ENCODE results near the gene PRSS38. TPM values are rescaled to one million over a fixed set of nuclear protein-coding genes. Genes with fewer than 3 reads are reported as not detected.

The PRSS38 gene
- total RNA-seq, 1 donor from 2014 or later = not detected

DNA sequence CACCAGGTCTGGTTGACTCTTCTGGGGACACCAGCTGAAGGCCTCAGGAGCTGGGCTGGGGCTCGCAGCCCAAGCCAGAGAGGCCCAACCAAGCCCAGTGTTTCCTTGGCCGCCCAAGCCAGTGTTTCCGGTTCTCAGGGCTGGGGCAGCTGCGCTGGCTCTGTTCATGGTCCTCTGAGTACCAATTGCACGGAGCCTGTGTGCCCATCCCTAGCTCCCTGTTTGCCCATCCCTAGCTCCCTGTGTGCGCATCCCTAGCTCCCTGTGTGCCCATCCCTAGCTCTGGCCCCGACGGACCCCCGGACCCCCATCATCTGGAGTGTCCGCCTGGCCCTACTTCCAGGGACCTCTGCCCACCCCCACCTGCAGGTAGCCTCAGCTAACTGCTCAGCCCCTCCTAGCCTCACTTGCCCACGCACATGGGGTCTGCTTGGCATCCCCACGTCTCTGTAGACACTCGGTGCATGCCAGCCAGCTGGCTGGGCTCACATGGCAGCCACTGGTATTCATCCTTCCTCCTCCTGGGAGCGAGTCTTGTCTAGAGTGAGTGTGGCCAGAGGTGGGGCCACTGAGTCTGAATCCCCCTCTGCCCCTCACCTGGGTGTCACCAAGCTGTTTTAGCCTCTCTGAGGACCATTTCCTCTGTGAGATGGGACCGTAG lies 68.3 kb downstream of the PRSS38 start:
- FAIRE-seq = no peak
- no peak for DNase-seq (ENCODE audit: low spot score in 2 of 2)

- no peak for FAIRE-seq
- DNase-seq (ENCODE audit: low spot score in 2 of 2) = peak in 1 of 2 donors; percentile 10
Observed at GRCh38 chr1:227884370-227885134, 69.1 kb downstream of the PRSS38 start.

- no peak for FAIRE-seq
- peak in 1 of 2 donors; percentile 10 for DNase-seq (ENCODE audit: low spot score in 2 of 2)
Observed at GRCh38 chr1:227885135-227885647, 69.7 kb downstream of the PRSS38 start.

DNA sequence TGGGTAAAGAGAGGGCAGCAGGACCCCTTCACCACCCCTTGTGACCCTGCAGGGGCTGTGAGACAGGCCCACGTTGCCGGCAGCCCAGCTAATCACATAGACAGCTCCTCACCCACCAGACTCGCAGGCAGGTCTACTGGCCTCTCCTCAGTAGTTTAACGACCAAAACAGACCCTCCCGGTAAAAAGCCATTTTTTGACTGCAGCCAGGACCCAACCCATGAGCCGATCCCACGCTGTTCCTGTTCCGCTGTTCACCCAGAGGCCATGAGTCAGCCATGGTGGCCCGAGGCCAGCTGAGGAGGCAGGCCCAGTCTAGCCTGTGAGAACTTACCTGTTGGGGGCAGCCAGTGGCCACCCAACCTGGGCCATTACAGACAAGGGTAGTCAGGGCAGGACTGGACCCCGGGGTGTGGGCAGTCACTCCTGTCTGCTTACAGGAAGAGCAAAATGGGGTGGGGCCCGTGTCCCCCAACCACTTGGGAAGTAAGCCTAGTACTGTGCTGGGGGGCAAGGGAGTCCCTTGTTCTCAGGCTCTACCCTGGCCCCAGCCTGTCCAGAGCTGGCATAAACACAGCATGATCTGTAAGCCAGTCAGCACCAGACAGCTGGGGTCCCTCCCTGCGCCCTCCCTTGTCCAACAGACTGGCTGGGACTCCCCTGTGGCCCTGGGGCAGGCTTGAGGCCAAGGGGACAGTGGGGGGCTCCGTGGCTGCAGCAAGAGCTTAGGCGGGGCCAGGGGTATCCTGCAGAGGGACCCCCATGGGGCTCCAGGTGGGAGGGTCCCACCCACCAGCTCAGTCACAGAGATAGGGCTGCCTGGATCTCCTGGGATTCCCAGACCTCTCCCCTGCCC lies 70.4 kb downstream of the PRSS38 start:
- FAIRE-seq = no peak
- peak in 1 of 2 donors; percentile 48 for DNase-seq (ENCODE audit: low spot score in 2 of 2)

GRCh38 chr1:227886503-227886961 lies 71.1 kb downstream of the PRSS38 start:
- FAIRE-seq (no peak), DNase-seq (ENCODE audit: low spot score in 2 of 2) (no peak)

GRCh38 chr1:227886993-227887696 lies 71.7 kb downstream of the PRSS38 start:
- FAIRE-seq = no peak
- no peak for DNase-seq (ENCODE audit: low spot score in 2 of 2)

DNA sequence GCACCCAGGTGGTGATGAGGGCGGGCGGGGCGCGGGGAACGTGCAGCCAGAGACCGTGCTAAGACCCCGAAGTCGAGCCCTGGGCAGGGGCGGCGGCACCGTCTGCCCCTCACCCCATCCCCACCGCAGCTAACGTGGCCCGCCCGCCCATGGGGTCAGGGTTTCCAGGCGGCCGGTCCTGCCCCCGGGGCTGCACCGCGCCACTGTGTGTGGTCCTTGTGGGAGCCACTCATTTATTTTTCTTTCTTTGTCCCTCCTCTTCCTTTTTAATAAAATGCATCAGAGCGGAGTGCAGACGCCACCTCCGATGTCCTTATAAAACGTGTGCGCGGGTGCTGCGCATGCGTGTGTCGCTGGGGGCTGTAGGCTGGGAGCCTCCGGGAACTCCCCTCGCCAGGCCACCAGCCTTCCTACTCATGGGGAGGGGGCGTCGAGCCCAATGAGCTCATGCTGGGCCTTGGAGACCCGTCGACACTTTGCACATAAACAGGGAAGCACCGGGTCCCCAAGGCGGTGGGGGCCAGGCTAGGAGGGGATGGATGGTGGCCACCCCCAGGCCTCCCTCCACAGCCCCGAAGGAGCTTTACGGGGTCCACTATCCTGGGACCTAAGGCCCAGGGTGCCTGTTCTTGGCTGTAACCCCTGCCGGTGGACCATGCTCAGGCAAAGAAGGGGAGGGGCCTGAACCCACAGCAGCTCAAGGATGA lies 72.4 kb downstream of the PRSS38 start:
- FAIRE-seq = no peak
- no peak for DNase-seq (ENCODE audit: low spot score in 2 of 2)

GRCh38 chr1:227888404-227889046 lies 73.0 kb downstream of the PRSS38 start:
- DNase-seq (ENCODE audit: low spot score in 2 of 2) (no peak), FAIRE-seq (no peak)

DNA sequence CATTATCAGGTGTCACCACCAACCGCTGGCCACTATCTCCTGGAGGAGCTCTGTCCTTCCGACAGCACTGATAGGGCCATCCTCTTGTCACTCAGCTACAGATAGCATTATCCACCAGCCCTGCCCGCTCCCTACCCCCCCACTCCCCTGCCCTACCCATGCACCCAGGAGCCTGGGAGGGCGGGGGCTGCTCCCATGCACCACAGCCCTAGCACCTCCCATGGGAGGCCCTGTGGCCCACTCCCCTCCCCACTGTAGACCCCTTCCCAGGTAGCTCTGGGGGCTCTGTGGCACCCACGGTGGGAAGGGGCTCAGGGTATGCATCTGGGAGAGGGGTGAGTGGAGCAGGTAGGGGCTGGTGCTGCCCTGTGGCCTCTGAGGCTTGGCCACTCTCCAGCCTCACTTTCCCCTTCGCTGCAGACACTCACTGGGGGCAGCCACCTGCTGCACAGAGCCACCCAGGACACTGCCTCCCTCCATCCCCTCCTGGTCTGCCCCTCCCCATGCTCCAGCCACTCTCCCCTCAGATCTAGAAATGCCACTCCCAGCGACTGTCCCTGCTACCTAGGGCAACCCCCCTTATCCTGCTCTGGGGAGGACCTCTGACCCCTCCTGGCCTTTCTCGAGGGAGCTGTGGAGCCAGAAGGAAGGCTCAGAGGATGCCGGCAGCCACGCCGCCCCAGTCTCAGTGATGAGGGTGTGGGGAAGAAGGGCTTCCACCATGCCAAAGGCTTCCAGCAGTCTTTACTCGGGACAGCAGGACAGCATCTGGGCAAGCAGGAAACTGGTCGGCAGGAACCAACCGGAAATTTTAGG lies 73.8 kb downstream of the PRSS38 start:
- FAIRE-seq (no peak), DNase-seq (ENCODE audit: low spot score in 2 of 2) (no peak)

DNA sequence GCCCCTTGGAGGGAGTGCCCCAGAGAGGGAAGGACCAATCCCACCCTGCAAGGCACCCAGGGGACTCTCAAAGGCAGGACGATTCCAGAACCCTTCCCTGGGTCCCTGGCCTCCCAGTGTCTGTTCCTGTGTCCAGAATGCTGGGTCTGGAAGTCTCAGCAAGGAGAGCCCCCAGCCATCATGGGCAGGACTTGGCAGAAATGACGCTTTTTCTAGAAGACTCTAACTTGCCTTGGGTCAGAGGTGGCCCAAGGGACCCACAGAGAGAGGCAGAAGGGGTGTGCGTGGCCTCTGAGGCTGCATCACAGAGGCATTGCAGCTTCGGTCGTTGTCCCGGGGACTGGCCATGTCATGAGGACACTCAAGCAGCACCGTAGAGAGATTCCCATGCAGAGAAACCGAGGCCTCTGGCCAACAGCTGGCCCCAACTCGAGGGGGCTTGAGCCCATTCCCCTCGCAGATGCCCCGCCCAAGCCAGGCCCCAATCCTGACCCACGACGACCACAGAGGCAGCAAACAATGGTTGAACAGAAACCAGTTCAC lies 74.5 kb downstream of the PRSS38 start:
- no peak for DNase-seq (ENCODE audit: low spot score in 2 of 2)
- FAIRE-seq = no peak

- no peak for DNase-seq (ENCODE audit: low spot score in 2 of 2)
- FAIRE-seq = no peak
Observed at GRCh38 chr1:227890451-227891222, 75.2 kb downstream of the PRSS38 start.

- FAIRE-seq (no peak), DNase-seq (ENCODE audit: low spot score in 2 of 2) (no peak)
Observed at GRCh38 chr1:227891223-227891954, 75.9 kb downstream of the PRSS38 start.

DNA sequence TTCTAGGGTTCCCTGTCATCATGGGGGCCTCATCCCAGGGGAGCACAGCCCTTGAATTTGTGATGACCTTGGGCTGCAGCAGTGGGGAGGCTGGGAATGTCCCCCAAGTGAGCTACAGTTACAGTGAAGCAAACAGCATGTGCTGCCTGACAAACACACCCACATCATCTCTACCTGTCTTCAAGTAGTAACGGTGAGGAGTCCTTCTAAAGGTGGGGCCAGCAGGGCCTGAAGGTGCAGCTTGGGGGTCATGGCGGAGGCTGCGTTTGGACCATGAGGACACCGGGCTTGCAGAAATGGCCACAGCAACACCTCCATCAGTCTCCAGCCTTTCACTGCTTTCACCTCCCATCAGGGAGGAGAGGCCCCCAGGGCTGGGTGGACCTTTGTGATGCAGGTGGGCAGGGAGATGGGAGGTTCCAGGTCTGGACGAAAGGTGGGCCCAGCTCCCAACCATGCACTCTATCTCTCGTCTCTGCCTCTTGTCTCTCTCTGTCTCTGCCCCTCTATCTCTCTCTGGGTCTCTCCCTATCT lies 76.5 kb downstream of the PRSS38 start:
- FAIRE-seq (no peak), DNase-seq (ENCODE audit: low spot score in 2 of 2) (no peak)

DNA sequence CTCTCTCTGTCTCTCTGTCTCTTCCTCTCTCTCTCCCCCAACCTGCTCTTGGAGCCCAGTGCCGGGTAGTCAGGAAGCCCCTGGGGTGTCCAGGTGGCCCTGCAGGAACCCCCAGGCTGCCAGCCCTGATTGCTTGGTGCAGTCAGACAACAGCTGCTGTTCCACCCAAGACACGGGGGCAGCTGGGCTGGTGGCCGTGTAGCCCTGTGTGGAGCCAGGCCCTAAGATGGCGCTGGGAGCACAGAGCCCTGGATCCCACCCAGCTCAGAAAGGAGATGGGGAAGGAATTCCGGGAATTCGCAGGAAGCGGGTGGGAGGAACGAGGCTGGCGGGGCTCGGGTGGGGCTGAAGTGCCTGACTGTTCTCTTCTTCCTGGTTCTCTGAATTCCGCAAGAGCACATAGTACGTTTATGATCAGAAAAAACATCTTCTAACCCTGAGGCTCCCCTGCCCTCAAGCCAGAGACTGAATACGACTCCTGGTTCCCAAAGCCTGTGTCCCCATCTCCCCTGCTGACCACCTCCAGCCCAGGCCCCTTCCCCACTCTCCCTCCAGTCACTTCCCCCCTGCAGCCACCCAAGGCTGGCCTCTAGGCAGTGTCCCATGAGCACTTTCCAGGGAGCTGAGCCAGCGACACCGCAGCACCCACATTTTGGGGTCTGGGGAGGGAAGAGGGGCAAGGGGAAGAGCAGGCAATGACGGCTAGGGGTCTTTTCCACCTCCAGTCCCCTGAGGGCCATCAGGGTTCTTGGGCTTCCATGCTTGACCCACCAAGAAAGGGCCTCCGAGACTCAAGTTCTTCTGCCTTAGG lies 77.2 kb downstream of the PRSS38 start:
- FAIRE-seq = no peak
- no peak for DNase-seq (ENCODE audit: low spot score in 2 of 2)

DNA sequence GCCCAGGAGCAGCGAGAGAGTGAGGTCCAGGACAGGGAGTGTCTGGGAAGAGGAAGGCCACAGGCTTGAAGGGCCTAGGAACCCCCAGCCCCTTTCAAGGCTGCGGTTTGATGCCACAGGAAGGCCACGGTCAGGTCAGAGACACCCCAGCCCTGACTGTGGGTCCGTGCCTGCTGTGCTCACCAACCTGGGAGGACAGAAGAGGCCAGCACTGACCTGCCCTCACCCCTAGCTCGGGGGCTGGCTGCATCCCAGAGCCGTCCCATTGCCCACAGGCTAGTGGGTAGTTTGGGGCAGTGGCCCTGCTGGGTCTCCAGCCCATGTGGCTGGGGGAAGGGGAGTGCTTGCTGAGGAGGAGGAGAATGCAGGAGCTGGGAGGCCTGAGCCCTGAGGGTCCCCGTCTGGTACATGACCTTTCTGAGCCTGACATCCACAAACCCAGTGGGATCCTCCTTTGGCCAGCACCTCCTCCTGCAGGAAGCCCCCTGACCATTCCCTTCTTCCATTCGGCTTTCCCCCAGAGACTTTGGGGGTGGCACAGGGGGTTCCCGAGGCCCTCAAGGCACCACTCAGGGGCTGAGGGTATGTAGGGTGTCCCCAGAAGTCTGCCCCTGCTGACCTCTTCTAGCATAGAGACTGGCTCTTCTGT lies 77.9 kb downstream of the PRSS38 start:
- no peak for DNase-seq (ENCODE audit: low spot score in 2 of 2)
- no peak for FAIRE-seq

Data from frontal cortex (tissue), 4 donors.